HEK293 (cell line): ENCODE results near the gene PSAPL1.

ENCODE experiments used
- CTCF ChIA-PET: fragments of 350-600 bp; formaldehyde crosslinking; extraction: SDS; loops from one replicate; lab custom pipeline; 2021; ENCODE audit warnings: antibody characterized with exemption; lab: Yijun Ruan, JAX
- POLR2A ChIA-PET: fragments of 300-600 bp; formaldehyde crosslinking; extraction: SDS; loops from one replicate; lab custom pipeline; 2020; ENCODE audit warnings: antibody characterized with exemption, inconsistent platforms; lab: Yijun Ruan, JAX
- H3K27ac ChIP-seq: fragments of 200-500 bp; sonication (Bioruptor generic); 2 replicates; pipeline ENCODE4 v1.5.1; 2014; ENCODE audit warnings: low read depth, low read length, control low read depth, inconsistent platforms; ENCODE audit errors: extremely low read depth
- H3K36me3 ChIP-seq, 2 experiments: fragments of 200-500 bp in 1 of 2; sonication (Bioruptor generic) in 1 of 2; 1 replicate in 1 of 2; 2 replicates in 1 of 2; pipeline ENCODE4 v1.5.1; 2014 to 2017; ENCODE audit warnings: inconsistent platforms in 2 of 2, low read length in 2 of 2; ENCODE audit not compliant: control insufficient read depth in 2 of 2, insufficient read depth in 1 of 2
- H3K4me1 ChIP-seq: fragments of 200-500 bp; sonication (Bioruptor generic); 2 replicates; pipeline ENCODE4 v1.5.1; 2014; ENCODE audit warnings: mild to moderate bottlenecking, low read length, inconsistent platforms; ENCODE audit not compliant: control insufficient read depth, insufficient read depth
- H3K4me3 ChIP-seq: 2 replicates; pipeline ENCODE4 v1.5.1; 2011; ENCODE audit warnings: low read depth, mild to moderate bottlenecking, control low read depth, low read length, moderate library complexity
- H3K9me3 ChIP-seq: fragments of 200-500 bp; sonication (Bioruptor generic); 2 replicates; pipeline ENCODE4 v1.5.1; 2014; ENCODE audit warnings: low read depth, low read length, inconsistent platforms; ENCODE audit not compliant: control insufficient read depth, insufficient read depth
- HOXD13 ChIP-seq: sonication (generic); formaldehyde crosslinking; IDR thresholded peaks from 2 replicates; pipeline ENCODE4 v1.8.0; 2022; ENCODE audit warnings: missing genetic modification reagents, borderline replicate concordance
- MEIS1 ChIP-seq: sonication (generic); formaldehyde crosslinking; IDR thresholded peaks from 2 replicates; pipeline ENCODE4 v1.8.1; 2022; ENCODE audit warnings: missing genetic modification reagents, mild to moderate bottlenecking, borderline replicate concordance
- SP2 ChIP-seq: fragments of 450-650 bp; formaldehyde crosslinking; IDR thresholded peaks from 2 replicates; pipeline ENCODE4 v1.5.1; 2016; ENCODE audit warnings: missing biosample characterization, missing genetic modification characterization
- SP3 ChIP-seq: fragments of 450-650 bp; formaldehyde crosslinking; IDR thresholded peaks from 2 replicates; pipeline ENCODE4 v1.5.1; 2016; ENCODE audit warnings: missing biosample characterization, missing genetic modification characterization
- ZBTB1 ChIP-seq: fragments of 450-650 bp; formaldehyde crosslinking; IDR thresholded peaks from 2 replicates; pipeline ENCODE4 v1.5.1; 2016; ENCODE audit warnings: missing biosample characterization, missing genetic modification characterization
- ZFP3 ChIP-seq: fragments of 450-650 bp; formaldehyde crosslinking; IDR thresholded peaks from 2 replicates; pipeline ENCODE4 v1.5.1; 2016; ENCODE audit warnings: low read depth, missing biosample characterization, missing genetic modification characterization
- ZIC2 ChIP-seq: fragments of 450-650 bp; formaldehyde crosslinking; IDR thresholded peaks from 2 replicates; pipeline ENCODE4 v1.5.1; 2016; ENCODE audit warnings: missing biosample characterization, missing genetic modification characterization
- ZNF114 ChIP-seq: fragments of 450-650 bp; formaldehyde crosslinking; IDR thresholded peaks from 2 replicates; pipeline ENCODE4 v1.5.0; 2017; ENCODE audit warnings: missing biosample characterization, missing genetic modification characterization
- ZNF140 ChIP-seq: fragments of 450-650 bp; formaldehyde crosslinking; IDR thresholded peaks from 2 replicates; pipeline ENCODE4 v1.5.1; 2016; ENCODE audit warnings: missing biosample characterization, missing genetic modification characterization
- ZNF146 ChIP-seq: fragments of 450-650 bp; formaldehyde crosslinking; IDR thresholded peaks from 2 replicates; pipeline ENCODE4 v1.5.1; 2016; ENCODE audit warnings: missing biosample characterization, missing genetic modification characterization
- ZNF202 ChIP-seq: fragments of 450-650 bp; formaldehyde crosslinking; IDR thresholded peaks from 2 replicates; pipeline ENCODE4 v1.5.1; 2016; ENCODE audit warnings: missing biosample characterization, missing genetic modification characterization, borderline replicate concordance
- ZNF211 ChIP-seq: fragments of 450-650 bp; formaldehyde crosslinking; IDR thresholded peaks from 2 replicates; pipeline ENCODE4 v1.5.1; 2016; ENCODE audit warnings: low read depth, missing biosample characterization, missing genetic modification characterization
- ZNF223 ChIP-seq: fragments of 450-650 bp; formaldehyde crosslinking; IDR thresholded peaks from 2 replicates; pipeline ENCODE4 v1.5.1; 2016; ENCODE audit warnings: missing biosample characterization, missing genetic modification characterization
- ZNF366 ChIP-seq: fragments of 450-650 bp; formaldehyde crosslinking; conservative IDR thresholded peaks from 2 replicates; pipeline ENCODE4 v1.5.1; 2016; ENCODE audit warnings: missing biosample characterization, missing genetic modification characterization
- ZNF501 ChIP-seq: fragments of 450-650 bp; formaldehyde crosslinking; IDR thresholded peaks from 2 replicates; pipeline ENCODE4 v1.5.1; 2016; ENCODE audit warnings: missing biosample characterization, missing genetic modification characterization
- ZNF510 ChIP-seq: fragments of 450-650 bp; formaldehyde crosslinking; IDR thresholded peaks from 2 replicates; pipeline ENCODE4 v1.5.1; 2018; ENCODE audit warnings: mild to moderate bottlenecking, missing genetic modification characterization, missing biosample characterization; ENCODE audit not compliant: insufficient replicate concordance
- ZNF544 ChIP-seq: fragments of 450-650 bp; formaldehyde crosslinking; IDR thresholded peaks from 2 replicates; pipeline ENCODE4 v1.5.0; 2017; ENCODE audit warnings: missing biosample characterization, missing genetic modification characterization
- ZNF560 ChIP-seq: fragments of 450-650 bp; formaldehyde crosslinking; IDR thresholded peaks from 2 replicates; pipeline ENCODE4 v1.5.1; 2017; ENCODE audit warnings: missing biosample characterization, missing genetic modification characterization, borderline replicate concordance
- ZNF600 ChIP-seq: fragments of 450-650 bp; formaldehyde crosslinking; IDR thresholded peaks from 2 replicates; pipeline ENCODE4 v1.5.1; 2016; ENCODE audit warnings: missing biosample characterization, missing genetic modification characterization
- ZNF660 ChIP-seq: fragments of 450-650 bp; IDR thresholded peaks from 2 replicates; pipeline ENCODE4 v1.5.1; 2018; ENCODE audit warnings: missing biosample characterization, mild to moderate bottlenecking, missing genetic modification characterization
- ZNF776 ChIP-seq: fragments of 450-650 bp; formaldehyde crosslinking; IDR thresholded peaks from 2 replicates; pipeline ENCODE4 v1.5.0; 2017; ENCODE audit warnings: missing biosample characterization, missing genetic modification characterization, borderline replicate concordance
- TF ChIP-seq, protein P1 (sequence below): fragments of 450-650 bp; formaldehyde crosslinking; IDR thresholded peaks from 2 replicates; pipeline ENCODE4 v1.5.1; 2017; ENCODE audit warnings: missing biosample characterization, missing genetic modification characterization
- TF ChIP-seq, protein P2 (sequence below): fragments of 450-650 bp; formaldehyde crosslinking; IDR thresholded peaks from 2 replicates; pipeline ENCODE4 v1.5.1; 2016; ENCODE audit warnings: missing biosample characterization, missing genetic modification characterization
- TF ChIP-seq, protein P3 (sequence below): fragments of 450-650 bp; formaldehyde crosslinking; IDR thresholded peaks from 2 replicates; pipeline ENCODE4 v1.5.1; 2016; ENCODE audit warnings: missing biosample characterization, missing genetic modification characterization, borderline replicate concordance

The PSAPL1 gene

DNA sequence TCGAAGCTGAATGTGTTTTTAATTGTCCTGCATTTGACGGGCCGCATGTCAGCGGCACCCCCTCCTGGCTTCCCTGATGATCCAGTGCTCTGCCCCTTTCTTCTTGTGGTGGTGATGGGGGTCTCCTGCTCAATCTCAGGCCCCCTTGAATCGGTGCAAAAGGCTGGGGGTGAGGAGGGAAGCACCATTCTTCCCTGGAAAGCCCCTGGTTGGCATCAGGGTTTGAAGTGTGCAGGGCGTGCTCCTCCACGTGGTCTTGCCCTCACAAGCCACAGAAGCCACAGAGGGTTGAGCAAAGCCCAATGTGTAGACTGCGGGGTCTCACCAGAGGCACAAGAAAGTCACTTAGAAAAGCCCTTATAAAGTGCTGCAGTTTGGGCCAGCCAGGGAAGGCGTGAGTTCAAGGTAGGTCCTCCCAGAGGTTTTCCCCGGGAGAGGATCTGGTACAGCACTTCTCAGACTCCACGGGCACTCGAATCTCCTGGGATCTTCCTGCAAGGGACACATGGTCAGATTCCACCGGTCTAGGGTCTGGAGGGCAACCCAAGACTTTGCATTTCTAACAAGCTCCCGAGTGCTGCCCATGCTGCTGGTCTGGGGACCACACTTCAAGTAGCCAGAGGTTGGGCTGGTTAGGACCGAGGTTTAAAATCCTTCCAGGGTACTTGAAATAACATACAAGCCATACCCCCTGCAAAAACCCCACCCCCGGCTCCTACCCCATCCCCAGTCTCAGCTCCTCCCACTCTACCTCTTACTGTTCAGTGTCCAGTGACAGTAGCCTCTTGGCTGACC is 35.1 kb downstream of the PSAPL1 start:
- TF ChIP-seq ZNF544 (tag by site-specific recombination), result no peak
- TF ChIP-seq ZNF211 (tag by site-specific recombination), result no peak
- TF ChIP-seq ZNF223 (tag by site-specific recombination), result no peak
- TF ChIP-seq SP3, result no peak
- TF ChIP-seq ZNF366 (tag by site-specific recombination), result no peak
- TF ChIP-seq ZNF146, result no peak
- TF ChIP-seq ZNF560 (tag by site-specific recombination), result no peak
- TF ChIP-seq SP2, result no peak
- TF ChIP-seq, protein P1, sequence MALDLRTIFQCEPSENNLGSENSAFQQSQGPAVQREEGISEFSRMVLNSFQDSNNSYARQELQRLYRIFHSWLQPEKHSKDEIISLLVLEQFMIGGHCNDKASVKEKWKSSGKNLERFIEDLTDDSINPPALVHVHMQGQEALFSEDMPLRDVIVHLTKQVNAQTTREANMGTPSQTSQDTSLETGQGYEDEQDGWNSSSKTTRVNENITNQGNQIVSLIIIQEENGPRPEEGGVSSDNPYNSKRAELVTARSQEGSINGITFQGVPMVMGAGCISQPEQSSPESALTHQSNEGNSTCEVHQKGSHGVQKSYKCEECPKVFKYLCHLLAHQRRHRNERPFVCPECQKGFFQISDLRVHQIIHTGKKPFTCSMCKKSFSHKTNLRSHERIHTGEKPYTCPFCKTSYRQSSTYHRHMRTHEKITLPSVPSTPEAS (tag by site-specific recombination), result no peak
- TF ChIP-seq ZIC2 (tag by site-specific recombination), result no peak
- no peak for TF ChIP-seq ZNF600 (tag by site-specific recombination)
- TF ChIP-seq ZNF510 (tag by site-specific recombination), result no peak
- no peak for TF ChIP-seq ZBTB1 (tag by site-specific recombination)
- no peak for TF ChIP-seq ZFP3 (tag by site-specific recombination)
- no peak for TF ChIP-seq ZNF202 (tag by site-specific recombination)
- no peak for TF ChIP-seq ZNF660 (tag by site-specific recombination)
- TF ChIP-seq, protein P2, sequence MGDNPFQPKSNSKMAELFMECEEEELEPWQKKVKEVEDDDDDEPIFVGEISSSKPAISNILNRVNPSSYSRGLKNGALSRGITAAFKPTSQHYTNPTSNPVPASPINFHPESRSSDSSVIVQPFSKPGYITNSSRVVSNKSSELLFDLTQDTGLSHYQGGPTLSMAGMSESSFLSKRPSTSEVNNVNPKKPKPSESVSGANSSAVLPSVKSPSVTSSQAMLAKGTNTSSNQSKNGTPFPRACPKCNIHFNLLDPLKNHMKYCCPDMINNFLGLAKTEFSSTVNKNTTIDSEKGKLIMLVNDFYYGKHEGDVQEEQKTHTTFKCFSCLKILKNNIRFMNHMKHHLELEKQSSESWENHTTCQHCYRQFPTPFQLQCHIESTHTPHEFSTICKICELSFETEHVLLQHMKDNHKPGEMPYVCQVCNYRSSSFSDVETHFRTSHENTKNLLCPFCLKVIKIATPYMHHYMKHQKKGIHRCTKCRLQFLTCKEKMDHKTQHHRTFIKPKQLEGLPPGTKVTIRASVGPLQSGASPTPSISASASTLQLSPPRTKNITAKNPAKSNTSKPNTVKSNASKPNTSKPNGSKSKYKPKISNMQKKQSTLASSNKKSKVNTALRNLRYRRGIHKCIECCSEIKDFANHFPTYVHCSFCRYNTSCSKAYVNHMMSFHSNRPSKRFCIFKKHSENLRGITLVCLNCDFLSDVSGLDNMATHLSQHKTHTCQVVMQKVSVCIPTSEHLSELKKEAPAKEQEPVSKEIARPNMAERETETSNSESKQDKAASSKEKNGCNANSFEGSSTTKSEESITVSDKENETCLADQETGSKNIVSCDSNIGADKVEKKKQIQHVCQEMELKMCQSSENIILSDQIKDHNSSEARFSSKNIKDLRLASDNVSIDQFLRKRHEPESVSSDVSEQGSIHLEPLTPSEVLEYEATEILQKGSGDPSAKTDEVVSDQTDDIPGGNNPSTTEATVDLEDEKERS, result no peak
- no peak for TF ChIP-seq ZNF501 (tag by site-specific recombination)
- no peak overlapping the region for H3K27ac ChIP-seq
- H3K4me3 ChIP-seq, result no peak overlapping the region
- H3K36me3 ChIP-seq, result no peaks in the 10 kb centered on the region
- ChIA-PET POLR2A (no interaction called here), CTCF (no interaction called here)
- H3K9me3 ChIP-seq, result no peaks in the 10 kb centered on the region
- 0 out of 2 replicates have a peak, but pooled peaks cover 3% of the 10 kb centered on the region for H3K4me1 ChIP-seq

DNA sequence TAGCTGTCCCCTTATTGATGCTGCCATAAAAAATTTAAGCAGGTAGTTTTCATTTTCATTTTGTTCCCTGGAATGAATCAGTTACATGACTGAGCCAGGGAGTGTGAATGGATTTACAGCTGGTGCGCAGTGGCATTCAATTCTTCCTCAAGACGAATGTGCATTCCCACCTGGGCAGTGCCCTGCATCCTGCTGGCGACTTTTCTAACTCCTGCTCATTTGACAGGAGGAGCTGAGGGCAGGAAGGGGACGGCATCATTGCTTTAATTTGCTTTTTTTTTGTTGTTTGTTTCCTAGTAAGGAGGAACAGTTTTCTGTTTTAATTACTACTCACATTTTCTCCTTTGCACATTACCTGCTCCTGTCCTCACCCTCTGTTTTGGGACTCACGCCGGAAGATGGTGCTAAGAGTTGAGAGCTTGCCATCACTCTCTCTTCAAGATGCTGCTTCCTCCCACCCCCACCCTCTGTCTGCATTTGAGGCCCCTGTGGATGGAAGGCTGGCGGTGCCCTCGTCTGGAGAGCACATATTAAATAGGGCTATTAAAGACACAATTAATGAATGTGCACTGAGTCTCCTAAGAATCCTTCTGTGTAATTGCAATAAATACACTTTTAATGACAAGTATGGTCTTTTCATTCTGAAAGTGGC is 35.8 kb downstream of the PSAPL1 start:
- CTCF ChIA-PET, result no interaction called here
- POLR2A ChIA-PET, result no interaction called here
- Histone ChIP-seq H3K36me3 (no peaks in the 10 kb centered on the region), H3K27ac (no peak overlapping the region), H3K4me3 (no peak overlapping the region), H3K4me1 (0 out of 2 replicates have a peak, but pooled peaks cover 3% of the 10 kb centered on the region), H3K9me3 (no peaks in the 10 kb centered on the region)
- no peak for TF ChIP-seq ZNF202 (tag by site-specific recombination)
- no peak for TF ChIP-seq ZNF140 (tag by site-specific recombination)
- no peak for TF ChIP-seq MEIS1 (CRISPR knock-in tag)
- no peak for TF ChIP-seq ZBTB1 (tag by site-specific recombination)
- no peak for TF ChIP-seq ZNF776 (tag by site-specific recombination)
- no peak for TF ChIP-seq HOXD13 (CRISPR knock-in tag)
- TF ChIP-seq, protein P3, sequence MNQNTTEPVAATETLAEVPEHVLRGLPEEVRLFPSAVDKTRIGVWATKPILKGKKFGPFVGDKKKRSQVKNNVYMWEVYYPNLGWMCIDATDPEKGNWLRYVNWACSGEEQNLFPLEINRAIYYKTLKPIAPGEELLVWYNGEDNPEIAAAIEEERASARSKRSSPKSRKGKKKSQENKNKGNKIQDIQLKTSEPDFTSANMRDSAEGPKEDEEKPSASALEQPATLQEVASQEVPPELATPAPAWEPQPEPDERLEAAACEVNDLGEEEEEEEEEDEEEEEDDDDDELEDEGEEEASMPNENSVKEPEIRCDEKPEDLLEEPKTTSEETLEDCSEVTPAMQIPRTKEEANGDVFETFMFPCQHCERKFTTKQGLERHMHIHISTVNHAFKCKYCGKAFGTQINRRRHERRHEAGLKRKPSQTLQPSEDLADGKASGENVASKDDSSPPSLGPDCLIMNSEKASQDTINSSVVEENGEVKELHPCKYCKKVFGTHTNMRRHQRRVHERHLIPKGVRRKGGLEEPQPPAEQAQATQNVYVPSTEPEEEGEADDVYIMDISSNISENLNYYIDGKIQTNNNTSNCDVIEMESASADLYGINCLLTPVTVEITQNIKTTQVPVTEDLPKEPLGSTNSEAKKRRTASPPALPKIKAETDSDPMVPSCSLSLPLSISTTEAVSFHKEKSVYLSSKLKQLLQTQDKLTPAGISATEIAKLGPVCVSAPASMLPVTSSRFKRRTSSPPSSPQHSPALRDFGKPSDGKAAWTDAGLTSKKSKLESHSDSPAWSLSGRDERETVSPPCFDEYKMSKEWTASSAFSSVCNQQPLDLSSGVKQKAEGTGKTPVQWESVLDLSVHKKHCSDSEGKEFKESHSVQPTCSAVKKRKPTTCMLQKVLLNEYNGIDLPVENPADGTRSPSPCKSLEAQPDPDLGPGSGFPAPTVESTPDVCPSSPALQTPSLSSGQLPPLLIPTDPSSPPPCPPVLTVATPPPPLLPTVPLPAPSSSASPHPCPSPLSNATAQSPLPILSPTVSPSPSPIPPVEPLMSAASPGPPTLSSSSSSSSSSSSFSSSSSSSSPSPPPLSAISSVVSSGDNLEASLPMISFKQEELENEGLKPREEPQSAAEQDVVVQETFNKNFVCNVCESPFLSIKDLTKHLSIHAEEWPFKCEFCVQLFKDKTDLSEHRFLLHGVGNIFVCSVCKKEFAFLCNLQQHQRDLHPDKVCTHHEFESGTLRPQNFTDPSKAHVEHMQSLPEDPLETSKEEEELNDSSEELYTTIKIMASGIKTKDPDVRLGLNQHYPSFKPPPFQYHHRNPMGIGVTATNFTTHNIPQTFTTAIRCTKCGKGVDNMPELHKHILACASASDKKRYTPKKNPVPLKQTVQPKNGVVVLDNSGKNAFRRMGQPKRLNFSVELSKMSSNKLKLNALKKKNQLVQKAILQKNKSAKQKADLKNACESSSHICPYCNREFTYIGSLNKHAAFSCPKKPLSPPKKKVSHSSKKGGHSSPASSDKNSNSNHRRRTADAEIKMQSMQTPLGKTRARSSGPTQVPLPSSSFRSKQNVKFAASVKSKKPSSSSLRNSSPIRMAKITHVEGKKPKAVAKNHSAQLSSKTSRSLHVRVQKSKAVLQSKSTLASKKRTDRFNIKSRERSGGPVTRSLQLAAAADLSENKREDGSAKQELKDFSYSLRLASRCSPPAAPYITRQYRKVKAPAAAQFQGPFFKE (tag by site-specific recombination), result no peak
- no peak for TF ChIP-seq ZNF114 (tag by site-specific recombination)
